ENCODE measurements around the gene RPS19. TPM values are rescaled to one million over a fixed set of nuclear protein-coding genes. Genes with fewer than 3 reads are reported as not detected.

RPS19 gene
- total RNA-seq, 1 experiment from 2014 or later, result 2,593 TPM

GRCh38 chr19:41839211-41839610 is 20.8 kb upstream of the RPS19 start:
- intact Hi-C loops (cut with micrococcal nuclease; ENCODE audit: unreplicated experiment), result no loop called here
- CTCF ChIA-PET, result interaction anchor here (0.5 kb wide), 1 partner anchor 1676 kb away, joined by 14 read pairs; no protein-coding TSS in a partner anchor

DNA sequence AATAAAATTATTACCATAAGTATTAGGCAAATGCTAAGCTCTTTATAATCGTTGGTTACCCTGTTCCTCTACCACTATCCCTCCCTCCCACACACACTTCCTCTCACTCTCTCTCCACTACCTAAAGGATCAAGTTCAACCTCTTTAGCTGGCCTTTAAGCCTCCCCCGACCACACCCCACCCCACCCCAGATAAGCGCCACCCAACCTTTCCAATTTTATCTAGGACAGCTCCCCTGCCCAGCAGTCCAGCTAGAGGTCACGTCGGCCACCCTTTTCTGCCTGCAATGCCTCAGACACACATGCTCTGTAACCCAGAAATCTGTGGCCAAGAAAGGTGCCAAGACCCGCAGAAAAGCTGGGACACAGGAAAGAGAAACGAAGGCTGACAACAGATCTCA is 16.7 kb upstream of the RPS19 start:
- CTCF ChIA-PET, result interaction anchor here (0.6 kb wide), 1 partner anchor 18 kb away, joined by 4 read pairs; no protein-coding TSS in a partner anchor
- H3K27ac ChIP-seq, result no peak overlapping the region
- intact Hi-C loops (cut with micrococcal nuclease; ENCODE audit: unreplicated experiment), result no loop called here

More at GRCh38 chr19:41839211-41839610, 20.8 kb upstream of the RPS19 start:
- DNase-seq, result no peak
- H2AFZ ChIP-seq, result no peak overlapping the region
- H3K9me2 ChIP-seq (ENCODE audit: insufficient read depth), result no peaks in the 10 kb centered on the region
- no peak overlapping the region for H3K27ac ChIP-seq
- H3K36me3 ChIP-seq (ENCODE audit: low read depth), result no peaks in the 10 kb centered on the region
- no peaks in the 10 kb centered on the region for H3K79me2 ChIP-seq (ENCODE audit: low read depth)
- no peak overlapping the region for H3K4me3 ChIP-seq
- no peak overlapping the region for H3K4me2 ChIP-seq
- TF ChIP-seq CTCF (conservative IDR thresholded peaks at IDR 0.05) (no peak), EZH2 (IDR thresholded peaks at IDR 0.05; ENCODE audit: low read depth) (no peak)
- POLR2A ChIA-PET (ENCODE audit: unreplicated experiment), result no interaction called here
- no peaks in the 10 kb centered on the region for H3F3A ChIP-seq (ENCODE audit: insufficient read depth, low read depth)
- no peaks in the 10 kb centered on the region for H3K4me1 ChIP-seq (replicated peaks; ENCODE audit: insufficient read depth)
- no peaks in the 10 kb centered on the region for H4K20me1 ChIP-seq (ENCODE audit: insufficient read depth)
- no peaks in the 10 kb centered on the region for H3K9me3 ChIP-seq (ENCODE audit: insufficient read depth, low read depth)
- peaks cover 20% of the 10 kb centered on the region; the same call in 1 of the 2 replicates for H3K27me3 ChIP-seq (ENCODE audit: insufficient read depth, low read depth)
- no TSS peak for BruUV-seq (replicated peaks)

DNA sequence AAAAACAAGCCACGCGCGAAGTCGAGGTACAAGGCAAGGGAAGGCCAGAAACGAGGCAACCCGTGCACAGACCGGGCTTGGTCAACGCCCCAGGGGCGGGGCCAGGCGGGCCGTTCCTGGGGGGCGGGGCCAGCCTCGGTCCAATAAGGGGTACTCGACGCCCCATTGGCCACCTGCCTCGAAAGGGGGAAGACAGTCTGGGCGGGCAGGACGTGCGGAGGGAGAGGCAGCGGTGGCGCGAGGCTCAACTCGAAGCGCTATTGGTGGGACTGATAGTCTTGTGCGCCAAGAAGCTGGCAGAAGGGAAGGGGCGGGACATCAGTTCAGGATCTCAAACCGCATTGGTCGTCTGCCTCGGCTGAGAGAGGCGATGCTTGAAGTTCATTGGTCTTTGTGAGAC is 15.5 kb upstream of the RPS19 start, which contains the start of gene LYPD4:
Gene LYPD4, minus strand, starts transcription at position 83 of the 400 bp plus-strand sequence. CDS start 5,398 bp downstream, outside the sequence.
- no peaks in the 10 kb centered on the region for H3F3A ChIP-seq (ENCODE audit: insufficient read depth, low read depth)
- no peak within 1 kb of the TSS for H3K27ac ChIP-seq
- H3K4me1 ChIP-seq (replicated peaks; ENCODE audit: insufficient read depth), result no peaks in the 10 kb centered on the region
- intact Hi-C loops (cut with micrococcal nuclease; ENCODE audit: unreplicated experiment), result no loop called here
- ChIA-PET POLR2A (ENCODE audit: unreplicated experiment) (no interaction called here), CTCF (interaction anchor here (0.6 kb wide), 1 partner anchor 246 kb away, joined by 7 read pairs; no protein-coding TSS in a partner anchor)
- no peaks in the 10 kb centered on the region for H3K9me3 ChIP-seq (ENCODE audit: insufficient read depth, low read depth)
- no peaks in the 10 kb centered on the region for H3K9me2 ChIP-seq (ENCODE audit: insufficient read depth)
- H3K79me2 ChIP-seq (ENCODE audit: low read depth), result no peaks in the 10 kb centered on the region
- H3K4me2 ChIP-seq, result no peak within 1 kb of the TSS; the same call in 1 of the 2 replicates
- BruUV-seq (replicated peaks), result no TSS peak
- TF ChIP-seq CTCF (conservative IDR thresholded peaks at IDR 0.05), result no peak
- TF ChIP-seq EZH2 (IDR thresholded peaks at IDR 0.05; ENCODE audit: low read depth), result no peak
- H2AFZ ChIP-seq, result no peak within 1 kb of the TSS
- H3K36me3 ChIP-seq (ENCODE audit: low read depth), result no peaks in the 10 kb centered on the region
- H3K4me3 ChIP-seq, result no peak within 1 kb of the TSS
- H4K20me1 ChIP-seq (ENCODE audit: insufficient read depth), result no peaks in the 10 kb centered on the region
- H3K27me3 ChIP-seq (ENCODE audit: insufficient read depth, low read depth), result peaks cover 14% of the 10 kb centered on the region
- DNase-seq, result no peak

More for the DNA sequence above, 16.7 kb upstream of the RPS19 start:
- no peak overlapping the region for H2AFZ ChIP-seq
- no peak overlapping the region for H3K4me3 ChIP-seq
- POLR2A ChIA-PET (ENCODE audit: unreplicated experiment), result no interaction called here
- no peaks in the 10 kb centered on the region for H3K79me2 ChIP-seq (ENCODE audit: low read depth)
- no peaks in the 10 kb centered on the region for H4K20me1 ChIP-seq (ENCODE audit: insufficient read depth)
- H3K27me3 ChIP-seq (ENCODE audit: insufficient read depth, low read depth), result peaks cover 7% of the 10 kb centered on the region; the same call in 1 of the 2 replicates
- no peaks in the 10 kb centered on the region for H3K4me1 ChIP-seq (replicated peaks; ENCODE audit: insufficient read depth)
- no peak overlapping the region; the same call in 1 of the 2 replicates for H3K4me2 ChIP-seq
- no peaks in the 10 kb centered on the region for H3F3A ChIP-seq (ENCODE audit: insufficient read depth, low read depth)
- TF ChIP-seq CTCF (conservative IDR thresholded peaks at IDR 0.05) (no peak), EZH2 (IDR thresholded peaks at IDR 0.05; ENCODE audit: low read depth) (no peak)
- H3K9me3 ChIP-seq (ENCODE audit: insufficient read depth, low read depth), result no peaks in the 10 kb centered on the region
- DNase-seq, result no peak
- H3K9me2 ChIP-seq (ENCODE audit: insufficient read depth), result no peaks in the 10 kb centered on the region
- no peaks in the 10 kb centered on the region for H3K36me3 ChIP-seq (ENCODE audit: low read depth)
- no TSS peak for BruUV-seq (replicated peaks)

All from PC-9 (cell line).